Measurements from ENCODE around the gene ATP2A2.

DNA sequence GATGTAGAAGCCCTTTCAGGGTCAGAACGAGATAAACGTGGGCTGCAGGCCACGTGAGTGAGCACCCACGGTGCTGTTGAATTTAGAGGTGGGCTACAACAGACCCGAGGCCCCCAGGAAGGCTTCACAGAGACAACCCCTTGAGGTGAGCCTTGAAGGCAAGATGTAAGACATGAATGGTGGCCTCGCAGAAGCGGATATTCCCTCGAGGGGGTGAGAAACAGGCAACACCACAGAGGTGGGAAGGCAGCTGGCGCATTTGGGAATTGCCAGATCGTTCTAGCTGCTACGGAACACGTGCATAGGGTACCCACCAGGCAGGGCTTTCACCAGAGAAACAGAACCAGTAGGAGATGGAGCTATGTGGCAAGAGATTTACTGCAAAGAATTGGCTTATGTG lies 22.6 kb upstream of the ATP2A2 start:
- TF ChIP-seq, protein P1, sequence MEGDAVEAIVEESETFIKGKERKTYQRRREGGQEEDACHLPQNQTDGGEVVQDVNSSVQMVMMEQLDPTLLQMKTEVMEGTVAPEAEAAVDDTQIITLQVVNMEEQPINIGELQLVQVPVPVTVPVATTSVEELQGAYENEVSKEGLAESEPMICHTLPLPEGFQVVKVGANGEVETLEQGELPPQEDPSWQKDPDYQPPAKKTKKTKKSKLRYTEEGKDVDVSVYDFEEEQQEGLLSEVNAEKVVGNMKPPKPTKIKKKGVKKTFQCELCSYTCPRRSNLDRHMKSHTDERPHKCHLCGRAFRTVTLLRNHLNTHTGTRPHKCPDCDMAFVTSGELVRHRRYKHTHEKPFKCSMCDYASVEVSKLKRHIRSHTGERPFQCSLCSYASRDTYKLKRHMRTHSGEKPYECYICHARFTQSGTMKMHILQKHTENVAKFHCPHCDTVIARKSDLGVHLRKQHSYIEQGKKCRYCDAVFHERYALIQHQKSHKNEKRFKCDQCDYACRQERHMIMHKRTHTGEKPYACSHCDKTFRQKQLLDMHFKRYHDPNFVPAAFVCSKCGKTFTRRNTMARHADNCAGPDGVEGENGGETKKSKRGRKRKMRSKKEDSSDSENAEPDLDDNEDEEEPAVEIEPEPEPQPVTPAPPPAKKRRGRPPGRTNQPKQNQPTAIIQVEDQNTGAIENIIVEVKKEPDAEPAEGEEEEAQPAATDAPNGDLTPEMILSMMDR (conservative IDR thresholded peaks at IDR 0.05), result no peak
- no peak for TF ChIP-seq EZH2 (IDR thresholded peaks at IDR 0.05; ENCODE audit: low read depth)

Measured in PC-9 (cell line).